Heart left ventricle (tissue), 16 donors: Measurements from ENCODE around the gene RNF19B. TPM values are rescaled to one million over a fixed set of nuclear protein-coding genes. Genes with fewer than 3 reads are reported as not detected.

ENCODE experiments used
- ATAC-seq, 4 donors: fragments of 200-7000 bp; cut with Tn5 transposase; one replicate each; pipeline ENCODE4 v1.9.1; 2020 to 2022; ENCODE audit warnings: moderate library complexity in 4 of 4, mild to moderate bottlenecking in 3 of 4, moderate number of reproducible peaks in 1 of 4
- DNase-seq, 5 donors: peaks; one replicate each; pipeline ENCODE4 v3.0.0-alpha.2; 2020
- H3K27ac ChIP-seq, 12 donors: fragments of 200-600 bp; sonication (generic) in 4 of 12; one replicate each; pipeline versions ENCODE4 v1.5.0 to v1.8.0; 2016 to 2022; ENCODE audit warnings: mild to moderate bottlenecking in 2 of 12
- H3K27me3 ChIP-seq, 9 donors: fragments of 200-600 bp; sonication (generic) in 2 of 9; one replicate each; pipeline versions ENCODE4 v1.5.1 to v1.8.0; 2016 to 2022; ENCODE audit warnings: mild to moderate bottlenecking in 3 of 9
- H3K36me3 ChIP-seq, 9 donors: fragments of 200-600 bp; sonication (generic) in 2 of 9; one replicate each; pipeline versions ENCODE4 v1.5.0 to v1.8.0; 2018 to 2022; ENCODE audit warnings: mild to moderate bottlenecking in 2 of 9
- H3K4me1 ChIP-seq, 12 donors: fragments of 200-600 bp; sonication (generic) in 4 of 12; one replicate each; pipeline versions ENCODE4 v1.5.0 to v1.8.0; 2016 to 2022; ENCODE audit warnings: mild to moderate bottlenecking in 3 of 12
- H3K4me3 ChIP-seq, 12 donors: fragments of 200-600 bp; sonication (generic) in 4 of 12; one replicate each; pipeline versions ENCODE4 v1.5.0 to v1.8.0; 2017 to 2022; ENCODE audit warnings: mild to moderate bottlenecking in 9 of 12, moderate library complexity in 4 of 12
- H3K9me3 ChIP-seq, 12 donors: fragments of 200-600 bp; sonication (generic) in 4 of 12; one replicate each; pipeline versions ENCODE4 v1.5.0 to v1.8.0; 2016 to 2022; ENCODE audit warnings: mild to moderate bottlenecking in 1 of 12
- POLR2A ChIP-seq, 2 donors: fragments of 450-650 bp; IDR thresholded peaks; one replicate each; pipeline ENCODE4 v1.6.1; 2017; ENCODE audit warnings: antibody characterized with exemption in 2 of 2, mild to moderate bottlenecking in 2 of 2, moderate library complexity in 2 of 2
- WGBS, 4 donors: extraction: QIAGEN DNeasy Blood & Tissue Kit in 2 of 4; methylation state at CpG; one replicate each; pipeline versions ENCODE4 v1.1.5 to v1.1.7; 2013 to 2018; 5-methylcytosine and 5-hydroxymethylcytosine counted together
- intact Hi-C, 10 donors: fragments of 100-400 bp; cut with DNase I; formaldehyde crosslinking; loops; one replicate each; pipeline versions ENCODE4 v1.11.1 to v1.14.2; 2022
- polyA plus RNA-seq, 2 donors: library from polyadenylated mRNA; stranded (reverse); fragments of 200-250 nt; gene quantifications; one replicate each; pipeline ENCODE4 v1.2.3, GENCODE V29; 2013
- total RNA-seq, 9 donors: library from RNA; depleted of rRNA in 2 of 9; stranded (reverse); fragments of >200 nt in 2 of 9; fragmentation: NEBNext Ultra II Directional in 3 of 9; extraction: Animal tissue kit (Norgen Biotek cat#: 25700) in 3 of 9; gene quantifications; one replicate each; pipeline versions ENCODE4 v1.1.0 to v1.2.4, GENCODE V29; 2016 to 2023
- TF ChIP-seq, protein P1 (sequence below), 12 donors: fragments of 200-600 bp; sonication (generic) in 4 of 12; IDR thresholded peaks; one replicate each; pipeline versions ENCODE4 v1.5.0 to v1.8.0; 2018 to 2022; ENCODE audit warnings: antibody characterized with exemption in 12 of 12, mild to moderate bottlenecking in 5 of 12
- donor health status: ischemic (EF 13 %, LVEDD 7.1; RV severe dilation, severe dysfunction).
- donor health status: healthy with polysubstance abuse.
- donor health status: DM: no; HTN: yes; CAD: no.
- donor health status: DM: no; HTN: no; CAD: no.
- donor health status: ischemic (EF 25% LVEDD 6.9; RV normal size, moderate dysfunction).
- donor health status: ischemic (EF 25% LVEDD 5.7; RV mildly dilated, moderate dysfunction).
- donor health status: healthy.
- donor health status: DM: yes; HTN: yes; CAD: no.
- donor health status: ischemic (EF 35%, LVEDD 5.7; RV mildly dilated, moderate dysfunction).
- donor health status: nonischemic (EF 11% LVEDD 7.7; RV severe dilation, severe dysfunction).
- donor health status: DM: yes; HTN: yes; CAD: no.
- donor health status: PGD.
- donor health status: ischemic (EF 29% LVEDD 5.4; RV normal size, mild dysfunction).
- donor health status: nonischemic (EF 23%, LVEDD 6.1; RV moderate dilation, normal function).

RNF19B gene
- total and polyA plus RNA-seq, 11 donors = 1.5 to 42.5 (median 15.2) TPM

DNA sequence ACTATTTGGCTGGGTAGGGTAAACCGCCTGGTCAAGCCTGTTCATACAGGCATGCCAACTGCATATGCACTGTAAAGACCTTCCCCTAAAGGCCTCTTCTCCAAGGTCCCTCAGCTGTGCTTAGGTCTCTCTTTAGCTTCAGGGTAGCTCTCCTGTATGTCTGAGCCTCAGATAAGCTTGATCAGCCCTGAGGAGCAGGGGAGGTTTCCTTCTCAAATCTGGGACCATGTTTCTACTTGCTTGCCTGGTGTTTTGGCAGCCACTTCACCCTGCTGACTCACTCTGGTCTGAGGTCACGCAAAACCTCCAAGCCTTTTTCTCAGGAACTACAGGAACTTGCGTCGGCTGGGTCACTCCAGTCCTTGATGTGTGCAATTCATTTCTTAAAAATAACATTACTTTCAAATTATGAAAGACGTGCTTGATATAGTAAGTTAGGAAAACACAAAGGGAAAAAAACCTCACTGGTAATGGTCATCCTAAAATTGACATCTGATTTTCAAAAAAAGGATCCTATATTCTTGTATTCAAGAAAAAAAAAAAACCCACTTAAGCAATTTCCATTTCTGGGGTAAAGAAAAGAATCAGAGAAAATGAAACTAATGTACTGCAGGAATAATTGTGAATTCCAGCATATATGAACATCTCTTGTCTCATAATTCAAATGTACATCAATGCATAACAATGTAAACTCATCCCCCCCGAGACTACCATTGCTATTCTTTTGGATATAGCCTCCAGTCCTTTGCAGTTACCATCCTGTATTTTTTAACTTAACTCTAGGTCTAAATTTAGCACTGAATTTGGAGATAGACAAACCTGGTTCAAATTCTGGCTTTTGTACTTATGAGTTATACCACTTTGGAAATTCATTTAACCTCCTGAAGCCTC is 24.8 kb upstream of the RNF19B start:
- ATAC-seq (peak; percentile 66 to 86 (median 80)), DNase-seq (peak; percentile 80 to 87 (median 83))
- 37 to 56% (median 42%) methylated on average over 6 of the region's 6 CpGs for WGBS, 4 donors
- no peaks in the 10 kb centered on the region for H3K27me3 ChIP-seq
- H3K9me3 ChIP-seq = no peaks in the 10 kb centered on the region
- TF ChIP-seq, protein P1, sequence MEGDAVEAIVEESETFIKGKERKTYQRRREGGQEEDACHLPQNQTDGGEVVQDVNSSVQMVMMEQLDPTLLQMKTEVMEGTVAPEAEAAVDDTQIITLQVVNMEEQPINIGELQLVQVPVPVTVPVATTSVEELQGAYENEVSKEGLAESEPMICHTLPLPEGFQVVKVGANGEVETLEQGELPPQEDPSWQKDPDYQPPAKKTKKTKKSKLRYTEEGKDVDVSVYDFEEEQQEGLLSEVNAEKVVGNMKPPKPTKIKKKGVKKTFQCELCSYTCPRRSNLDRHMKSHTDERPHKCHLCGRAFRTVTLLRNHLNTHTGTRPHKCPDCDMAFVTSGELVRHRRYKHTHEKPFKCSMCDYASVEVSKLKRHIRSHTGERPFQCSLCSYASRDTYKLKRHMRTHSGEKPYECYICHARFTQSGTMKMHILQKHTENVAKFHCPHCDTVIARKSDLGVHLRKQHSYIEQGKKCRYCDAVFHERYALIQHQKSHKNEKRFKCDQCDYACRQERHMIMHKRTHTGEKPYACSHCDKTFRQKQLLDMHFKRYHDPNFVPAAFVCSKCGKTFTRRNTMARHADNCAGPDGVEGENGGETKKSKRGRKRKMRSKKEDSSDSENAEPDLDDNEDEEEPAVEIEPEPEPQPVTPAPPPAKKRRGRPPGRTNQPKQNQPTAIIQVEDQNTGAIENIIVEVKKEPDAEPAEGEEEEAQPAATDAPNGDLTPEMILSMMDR (IDR thresholded peaks at IDR 0.05) = no peak
- no peak for TF ChIP-seq POLR2A (IDR thresholded peaks at IDR 0.05)
- H3K27ac ChIP-seq = peak overlapping the region in 11 of 12 donors; percentile 5 to 92 (median 65)
- H3K4me3 ChIP-seq = no peak overlapping the region
- intact Hi-C loops = loop anchor here in 1 of 10 donors (10.0 kb wide), 1 partner anchor 45 kb away; no protein-coding TSS in a partner anchor
- H3K4me1 ChIP-seq = peaks cover 13 to 98% (median 50%) of the 10 kb centered on the region in 12 donors
- H3K36me3 ChIP-seq = no peaks in the 10 kb centered on the region

DNA sequence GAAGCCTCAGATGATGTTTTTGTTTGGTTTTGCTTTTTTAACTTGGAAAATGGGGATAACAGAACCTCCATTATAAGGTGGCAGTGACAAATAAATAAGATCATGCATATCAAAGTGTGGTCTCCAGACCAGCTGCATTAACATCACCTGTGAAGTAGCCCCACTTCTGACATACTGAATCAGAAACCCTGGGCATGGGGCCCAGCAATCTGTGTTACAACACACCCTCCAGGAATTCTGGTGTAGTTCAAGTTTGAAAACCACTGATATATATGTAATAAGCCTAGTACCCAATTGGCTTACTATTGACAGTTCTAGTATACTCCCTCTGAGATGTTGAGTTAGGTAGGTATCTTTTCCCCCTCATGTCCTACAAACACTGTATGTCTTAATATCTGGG is 24.1 kb upstream of the RNF19B start:
- peak in 2 of 4 donors; percentile 6 to 7 for ATAC-seq
- TF ChIP-seq, protein P1 (IDR thresholded peaks at IDR 0.05) = no peak
- TF ChIP-seq POLR2A (IDR thresholded peaks at IDR 0.05) = no peak
- peak overlapping the region in 10 of 12 donors; percentile 35 to 92 (median 64) for H3K27ac ChIP-seq
- H3K27me3 ChIP-seq = no peaks in the 10 kb centered on the region
- no peaks in the 10 kb centered on the region for H3K36me3 ChIP-seq
- H3K4me1 ChIP-seq = peaks cover 13 to 98% (median 45%) of the 10 kb centered on the region in 12 donors
- H3K9me3 ChIP-seq = no peaks in the 10 kb centered on the region
- H3K4me3 ChIP-seq = no peak overlapping the region
- intact Hi-C loops = no loop called here
- no peak for DNase-seq

DNA sequence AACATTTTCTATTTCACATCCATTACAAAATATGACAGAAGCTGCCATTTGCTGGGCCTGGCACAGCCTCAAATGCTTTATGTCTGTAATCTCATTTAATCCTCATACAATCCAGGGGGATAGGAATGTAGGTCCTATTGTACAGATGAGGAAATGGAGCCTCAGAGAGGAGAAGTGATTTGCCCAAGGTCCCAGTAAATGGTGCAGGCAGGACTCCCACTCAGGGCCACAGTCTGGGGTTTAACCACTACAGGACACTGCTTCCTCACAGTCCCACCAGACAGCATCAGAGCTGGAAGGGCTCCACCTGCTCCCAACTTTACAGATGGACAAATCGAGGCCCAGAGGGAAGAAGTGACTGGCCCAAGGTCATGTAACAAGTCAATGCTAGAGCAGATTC is 20.6 kb upstream of the RNF19B start:
- intact Hi-C loops = no loop called here
- Histone ChIP-seq H3K4me1 (peaks cover 13 to 98% (median 28%) of the 10 kb centered on the region in 12 donors), H3K9me3 (no peaks in the 10 kb centered on the region), H3K4me3 (no peak overlapping the region), H3K36me3 (no peaks in the 10 kb centered on the region), H3K27me3 (no peaks in the 10 kb centered on the region), H3K27ac (peak overlapping the region in 1 of 12 donors; percentile 95)
- WGBS, 4 donors = 95 to 100% (median 98%) methylated on average over 1 of the region's 1 CpG
- DNase-seq (no peak), ATAC-seq (no peak)
- no peak for TF ChIP-seq POLR2A (IDR thresholded peaks at IDR 0.05)

DNA sequence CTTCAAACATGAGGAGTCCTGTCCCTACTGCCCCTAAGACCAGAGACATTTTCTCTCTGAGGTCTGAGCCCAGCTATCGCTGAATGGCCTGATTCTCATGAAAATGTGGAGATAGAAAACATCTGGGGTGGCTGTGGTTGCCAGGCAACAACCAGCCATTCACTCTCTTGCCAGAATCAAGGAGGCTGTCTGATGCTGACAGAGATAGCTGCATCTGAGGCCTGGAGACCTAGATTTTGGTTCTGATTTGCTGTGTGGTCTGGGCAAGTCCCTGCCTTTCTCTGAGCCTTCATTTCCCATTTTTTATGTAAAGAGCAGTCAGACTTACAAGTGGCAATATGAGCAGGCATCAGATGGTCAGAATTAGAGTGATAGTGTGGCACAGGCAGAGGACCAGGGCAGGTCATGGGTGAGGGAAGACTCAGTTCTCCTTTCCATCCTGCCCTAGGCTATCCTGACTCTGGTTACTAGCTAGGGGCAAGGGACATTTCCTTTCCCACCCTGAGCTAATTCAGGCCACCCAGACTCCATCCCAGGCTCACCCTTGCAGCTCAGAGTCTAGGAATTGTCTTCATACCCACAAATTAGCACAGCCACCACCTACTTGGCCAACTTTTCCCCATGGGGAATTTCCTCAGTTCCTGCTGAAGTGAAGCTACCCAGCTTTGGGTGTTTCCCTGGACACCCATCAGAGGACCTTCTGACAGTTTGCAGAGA is 20.0 kb upstream of the RNF19B start:
- Histone ChIP-seq H3K9me3 (no peaks in the 10 kb centered on the region), H3K36me3 (no peaks in the 10 kb centered on the region), H3K4me3 (no peak overlapping the region), H3K27ac (peak overlapping the region in 4 of 12 donors; percentile 31 to 95 (median 42)), H3K4me1 (peaks cover 11 to 97% (median 24%) of the 10 kb centered on the region in 12 donors), H3K27me3 (no peaks in the 10 kb centered on the region)
- DNase-seq (no peak), ATAC-seq (peak in 1 of 4 donors; percentile 25)
- WGBS, 4 donors = 75 to 100% (median 78%) methylated on average over 1 of the region's 1 CpG
- intact Hi-C loops = no loop called here
- TF ChIP-seq, protein P1 (IDR thresholded peaks at IDR 0.05) = no peak
- TF ChIP-seq POLR2A (IDR thresholded peaks at IDR 0.05) = no peak
